ENCODE measurements around the gene SYNPO2L.

DNA sequence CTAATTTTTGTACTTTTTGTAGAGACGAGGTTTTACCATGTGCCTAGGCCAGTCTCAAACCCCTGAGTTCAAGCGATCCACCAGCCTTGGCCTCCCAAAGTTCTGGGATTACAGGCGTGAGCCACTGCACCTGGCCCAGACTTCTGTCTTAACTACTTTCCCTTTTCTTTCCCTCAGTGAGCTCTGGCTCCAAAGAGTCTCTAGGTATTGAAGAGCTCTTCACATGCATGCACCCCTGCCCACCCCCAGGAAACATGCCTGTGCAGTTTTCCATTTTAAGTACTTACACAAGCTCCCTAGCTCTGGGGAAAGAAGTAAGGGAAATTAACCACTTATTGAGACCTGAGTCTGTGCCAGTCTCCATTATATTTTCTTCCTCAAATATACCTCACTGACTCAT, 16.5 kb downstream of the SYNPO2L start:
- TF ChIP-seq, protein P1, sequence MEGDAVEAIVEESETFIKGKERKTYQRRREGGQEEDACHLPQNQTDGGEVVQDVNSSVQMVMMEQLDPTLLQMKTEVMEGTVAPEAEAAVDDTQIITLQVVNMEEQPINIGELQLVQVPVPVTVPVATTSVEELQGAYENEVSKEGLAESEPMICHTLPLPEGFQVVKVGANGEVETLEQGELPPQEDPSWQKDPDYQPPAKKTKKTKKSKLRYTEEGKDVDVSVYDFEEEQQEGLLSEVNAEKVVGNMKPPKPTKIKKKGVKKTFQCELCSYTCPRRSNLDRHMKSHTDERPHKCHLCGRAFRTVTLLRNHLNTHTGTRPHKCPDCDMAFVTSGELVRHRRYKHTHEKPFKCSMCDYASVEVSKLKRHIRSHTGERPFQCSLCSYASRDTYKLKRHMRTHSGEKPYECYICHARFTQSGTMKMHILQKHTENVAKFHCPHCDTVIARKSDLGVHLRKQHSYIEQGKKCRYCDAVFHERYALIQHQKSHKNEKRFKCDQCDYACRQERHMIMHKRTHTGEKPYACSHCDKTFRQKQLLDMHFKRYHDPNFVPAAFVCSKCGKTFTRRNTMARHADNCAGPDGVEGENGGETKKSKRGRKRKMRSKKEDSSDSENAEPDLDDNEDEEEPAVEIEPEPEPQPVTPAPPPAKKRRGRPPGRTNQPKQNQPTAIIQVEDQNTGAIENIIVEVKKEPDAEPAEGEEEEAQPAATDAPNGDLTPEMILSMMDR (IDR thresholded peaks at IDR 0.05) = no peak
- TF ChIP-seq POLR2AphosphoS5 (IDR thresholded peaks at IDR 0.05) (no peak), POLR2A (IDR thresholded peaks at IDR 0.05) (no peak), EP300 (IDR thresholded peaks at IDR 0.05) (no peak)

Data from stomach (tissue), 4 donors.